Uterus (tissue), 4 donors: ENCODE data around the gene RBP5. TPM values are rescaled to one million over a fixed set of nuclear protein-coding genes. Genes with fewer than 3 reads are reported as not detected.

ENCODE experiments used
- DNase-seq, 2 donors: peaks; one replicate each; pipeline ENCODE4 v3.0.0-alpha.2; 2019 to 2020
- H3K27ac ChIP-seq, 2 donors: fragments of 200-600 bp; sonication (generic); 1 replicate in 1 of 2; 2 replicates in 1 of 2; pipeline ENCODE4 v1.5.1; 2016 to 2018
- H3K27me3 ChIP-seq, 2 donors: fragments of 200-600 bp; sonication (generic); one replicate each; pipeline ENCODE4 v1.5.1; 2018 to 2019; ENCODE audit warnings: control low read depth in 1 of 2
- H3K36me3 ChIP-seq, 2 donors: fragments of 200-600 bp; sonication (generic); one replicate each; pipeline ENCODE4 v1.5.1; 2019; ENCODE audit warnings: control low read depth in 1 of 2
- H3K4me1 ChIP-seq, 2 donors: fragments of 200-600 bp; sonication (generic); one replicate each; pipeline ENCODE4 v1.5.1; 2018 to 2019; ENCODE audit warnings: control low read depth in 1 of 2
- H3K4me3 ChIP-seq, 2 donors: fragments of 200-600 bp; sonication (generic); 1 replicate in 1 of 2; 2 replicates in 1 of 2; pipeline ENCODE4 v1.5.1; 2018 to 2019; ENCODE audit warnings: mild to moderate bottlenecking in 1 of 2
- H3K9me3 ChIP-seq, 2 donors: fragments of 200-600 bp; sonication (generic); one replicate each; pipeline ENCODE4 v1.5.1; 2019; ENCODE audit warnings: control low read depth in 1 of 2
- POLR2A ChIP-seq, 2 donors: fragments of 450-650 bp; IDR thresholded peaks; one replicate each; pipeline ENCODE4 v1.6.1; 2016; ENCODE audit warnings: antibody characterized with exemption in 2 of 2, mild to moderate bottlenecking in 1 of 2, moderate library complexity in 1 of 2
- intact Hi-C: fragments of 100-400 bp; cut with DNase I; formaldehyde crosslinking; loops from one replicate; pipeline ENCODE4 v1.15.1; 2023; ENCODE audit warnings: low total_unique reads
- total RNA-seq, 4 donors: library from RNA; depleted of rRNA in 3 of 4; stranded (reverse); fragments of >200 nt in 3 of 4; gene quantifications; one replicate each; pipeline versions ENCODE4 v1.1.0 to v1.2.4, GENCODE V29; 2014 to 2023
- TF ChIP-seq, protein P1 (sequence below), 4 experiments: fragments of 200-600 bp in 2 of 4; fragments of 450-650 bp in 2 of 4; sonication (generic) in 2 of 4; IDR thresholded peaks; one replicate each; pipeline ENCODE4 v1.5.1; 2016 to 2019; ENCODE audit warnings: antibody characterized with exemption in 4 of 4, mild to moderate bottlenecking in 2 of 4, moderate library complexity in 1 of 4
- donor health status: DM: yes; HTN: yes; CAD: no.

RBP5 gene
- total RNA-seq, 4 donors from 2014 or later: 2.4 to 26.5 (median 8.2) TPM; not detected in 1

DNA sequence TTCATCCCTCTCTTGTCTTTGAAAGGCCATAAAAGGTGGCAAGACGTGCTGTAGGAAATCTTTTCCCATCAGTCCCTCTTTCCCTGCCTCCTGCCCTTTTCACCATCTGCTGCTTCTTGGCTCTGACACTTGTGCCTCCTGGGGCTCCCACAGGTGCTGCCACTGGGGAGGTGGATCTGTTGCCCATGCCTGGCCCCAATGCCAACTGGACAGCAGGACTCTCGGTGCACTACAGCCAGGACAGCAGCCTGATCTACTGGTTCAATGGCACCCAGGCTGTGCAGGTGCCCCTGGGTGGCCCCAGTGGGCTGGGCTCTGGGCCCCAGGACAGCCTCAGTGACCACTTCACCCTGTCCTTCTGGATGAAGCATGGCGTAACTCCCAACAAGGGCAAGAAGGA lies 8.0 kb upstream of the RBP5 start:
- H3K36me3 ChIP-seq: no peaks in the 10 kb centered on the region
- DNase-seq: no peak
- no peak overlapping the region for H3K4me3 ChIP-seq
- no peak overlapping the region for H3K27ac ChIP-seq
- H3K9me3 ChIP-seq: no peaks in the 10 kb centered on the region
- intact Hi-C loops: no loop called here
- no peaks in the 10 kb centered on the region for H3K27me3 ChIP-seq
- H3K4me1 ChIP-seq: no peaks in the 10 kb centered on the region
- no peak for TF ChIP-seq POLR2A (IDR thresholded peaks at IDR 0.05)
- TF ChIP-seq, protein P1, sequence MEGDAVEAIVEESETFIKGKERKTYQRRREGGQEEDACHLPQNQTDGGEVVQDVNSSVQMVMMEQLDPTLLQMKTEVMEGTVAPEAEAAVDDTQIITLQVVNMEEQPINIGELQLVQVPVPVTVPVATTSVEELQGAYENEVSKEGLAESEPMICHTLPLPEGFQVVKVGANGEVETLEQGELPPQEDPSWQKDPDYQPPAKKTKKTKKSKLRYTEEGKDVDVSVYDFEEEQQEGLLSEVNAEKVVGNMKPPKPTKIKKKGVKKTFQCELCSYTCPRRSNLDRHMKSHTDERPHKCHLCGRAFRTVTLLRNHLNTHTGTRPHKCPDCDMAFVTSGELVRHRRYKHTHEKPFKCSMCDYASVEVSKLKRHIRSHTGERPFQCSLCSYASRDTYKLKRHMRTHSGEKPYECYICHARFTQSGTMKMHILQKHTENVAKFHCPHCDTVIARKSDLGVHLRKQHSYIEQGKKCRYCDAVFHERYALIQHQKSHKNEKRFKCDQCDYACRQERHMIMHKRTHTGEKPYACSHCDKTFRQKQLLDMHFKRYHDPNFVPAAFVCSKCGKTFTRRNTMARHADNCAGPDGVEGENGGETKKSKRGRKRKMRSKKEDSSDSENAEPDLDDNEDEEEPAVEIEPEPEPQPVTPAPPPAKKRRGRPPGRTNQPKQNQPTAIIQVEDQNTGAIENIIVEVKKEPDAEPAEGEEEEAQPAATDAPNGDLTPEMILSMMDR (IDR thresholded peaks at IDR 0.05): no peak

DNA sequence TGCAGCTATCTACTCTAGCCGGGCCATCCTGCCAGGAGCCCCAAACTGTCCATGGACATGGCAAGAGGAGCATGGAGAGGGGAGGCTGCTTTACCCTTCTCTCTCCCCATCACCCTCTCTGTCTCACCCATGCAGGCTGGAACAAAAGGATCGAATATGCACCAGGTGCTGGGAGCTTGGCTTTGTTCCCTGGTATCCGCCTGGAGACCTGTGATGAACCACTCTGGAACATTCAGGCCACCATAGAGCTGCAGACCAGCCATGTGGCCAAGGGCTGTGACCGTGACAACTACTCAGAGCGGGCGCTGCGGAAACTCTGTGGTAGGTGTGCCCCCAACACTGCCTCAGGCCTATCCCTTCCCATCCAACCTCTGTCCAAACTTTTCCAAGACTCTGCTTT lies 7.4 kb upstream of the RBP5 start:
- Histone ChIP-seq H3K4me3 (no peak overlapping the region), H3K4me1 (no peaks in the 10 kb centered on the region), H3K27ac (no peak overlapping the region), H3K9me3 (no peaks in the 10 kb centered on the region), H3K27me3 (no peaks in the 10 kb centered on the region), H3K36me3 (no peaks in the 10 kb centered on the region)
- TF ChIP-seq POLR2A (IDR thresholded peaks at IDR 0.05): no peak
- TF ChIP-seq, protein P1 (IDR thresholded peaks at IDR 0.05): no peak
- intact Hi-C loops: no loop called here
- no peak for DNase-seq

DNA sequence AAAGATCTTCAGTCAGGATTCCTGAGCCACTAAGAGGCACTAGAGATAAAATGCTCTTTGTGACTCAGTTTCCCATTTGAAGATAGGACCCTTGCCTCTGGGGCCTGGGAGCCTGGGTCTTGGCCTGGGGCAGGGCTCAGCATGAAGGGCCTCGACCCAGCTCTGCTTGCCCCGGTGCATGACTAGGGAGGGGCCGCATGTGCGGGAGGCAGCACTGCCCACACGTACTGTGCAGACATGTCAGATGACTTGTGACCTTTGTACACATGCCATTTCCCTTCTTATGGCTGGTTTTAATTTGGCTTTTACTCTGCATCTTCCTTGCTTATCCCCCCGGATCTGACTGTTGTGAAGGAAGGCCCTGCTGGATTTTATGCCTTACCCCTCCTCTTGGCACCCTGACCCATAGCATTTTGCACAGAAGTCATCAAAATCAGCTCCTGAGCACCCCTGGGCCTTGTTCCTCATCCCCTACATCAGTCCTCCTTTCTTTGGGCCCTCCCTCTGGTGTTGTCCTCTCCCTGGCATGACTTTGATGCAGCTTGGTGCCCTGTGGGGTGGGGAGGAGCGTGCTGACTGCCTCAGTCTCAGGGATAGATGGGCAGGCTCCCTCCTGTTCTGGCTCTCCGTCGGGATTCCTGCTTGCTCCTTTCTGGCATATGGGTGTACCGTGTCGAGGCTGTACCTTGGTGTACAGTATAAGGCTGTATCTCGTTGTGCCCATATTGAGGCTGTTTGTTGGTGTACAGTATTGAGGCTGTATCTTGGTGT lies 5.9 kb upstream of the RBP5 start:
- Histone ChIP-seq H3K4me3 (no peak overlapping the region), H3K27me3 (no peaks in the 10 kb centered on the region), H3K4me1 (peaks cover 0 to under 1% of the 10 kb centered on the region in 2 donors), H3K9me3 (no peaks in the 10 kb centered on the region), H3K36me3 (no peaks in the 10 kb centered on the region), H3K27ac (no peak overlapping the region)
- TF ChIP-seq, protein P1 (IDR thresholded peaks at IDR 0.05): no peak
- TF ChIP-seq POLR2A (IDR thresholded peaks at IDR 0.05): no peak
- no peak for DNase-seq
- intact Hi-C loops: no loop called here

DNA sequence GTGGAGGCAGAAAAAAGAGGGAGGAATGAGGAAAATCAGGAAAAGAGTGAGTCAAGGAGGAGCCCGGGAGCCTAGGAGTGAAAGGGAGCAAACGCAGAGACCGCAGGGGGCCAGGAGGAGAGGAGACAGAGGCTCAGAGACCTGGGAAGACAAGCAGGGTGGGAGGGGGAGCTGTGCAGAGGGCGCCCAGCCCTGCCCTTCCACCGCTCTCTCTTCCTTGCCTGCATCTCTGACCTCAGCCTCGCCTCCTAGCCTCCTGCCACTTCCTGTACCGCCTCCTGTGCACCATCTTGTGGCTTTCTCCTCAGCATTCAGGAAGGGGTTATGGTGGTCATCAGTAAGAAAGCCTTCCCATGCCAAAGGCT lies 2.8 kb upstream of the RBP5 start:
- DNase-seq: no peak
- Histone ChIP-seq H3K9me3 (no peaks in the 10 kb centered on the region), H3K36me3 (no peaks in the 10 kb centered on the region), H3K27ac (peak overlapping the region; percentile 85), H3K4me3 (peak overlapping the region in 1 of 2 donors; percentile 46), H3K27me3 (no peaks in the 10 kb centered on the region), H3K4me1 (peaks cover 0 to 7% of the 10 kb centered on the region in 2 donors)
- TF ChIP-seq, protein P1 (IDR thresholded peaks at IDR 0.05): no peak
- TF ChIP-seq POLR2A (IDR thresholded peaks at IDR 0.05): no peak
- intact Hi-C loops: no loop called here

DNA sequence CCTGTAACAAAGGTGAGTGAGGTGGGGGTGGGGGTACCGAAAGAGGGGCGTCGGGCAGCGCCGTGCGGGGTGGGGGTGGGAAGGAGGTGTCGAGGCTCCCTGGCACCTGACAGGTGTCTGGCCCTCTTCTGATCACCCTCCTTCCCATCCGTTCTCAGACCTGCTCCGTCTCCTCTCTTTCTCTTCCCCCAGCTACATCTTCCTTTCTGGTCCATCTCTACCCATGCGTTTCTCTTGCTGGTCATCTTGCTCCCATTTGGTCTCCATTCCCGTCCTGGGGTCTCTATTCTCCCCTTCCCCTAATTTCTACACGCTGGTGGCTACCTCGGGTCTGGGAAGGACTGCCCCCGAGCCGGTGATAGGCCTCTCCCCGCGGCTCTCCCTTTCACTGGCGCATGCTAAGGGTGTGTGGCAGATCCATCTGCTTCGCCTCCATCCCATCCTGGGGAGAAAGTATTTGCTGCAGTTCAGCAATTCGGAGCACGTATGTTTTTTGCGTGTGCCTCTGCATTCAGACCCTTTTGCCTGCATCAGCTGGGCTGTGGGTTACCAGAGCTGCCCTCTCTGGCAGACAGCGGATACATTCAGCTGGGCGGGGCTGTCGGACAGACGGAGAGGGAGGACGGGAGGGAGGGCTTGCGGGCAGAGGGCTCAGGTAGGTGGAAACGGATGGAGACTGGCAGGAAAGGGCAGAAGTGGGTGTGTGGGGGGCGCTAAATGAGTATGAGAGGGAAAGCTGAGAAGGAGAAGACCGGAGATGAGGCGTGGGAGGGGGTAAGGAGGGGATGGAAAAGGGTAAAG lies 2.2 kb upstream of the RBP5 start:
- Histone ChIP-seq H3K4me3 (peak overlapping the region; percentile 46 to 67), H3K36me3 (no peaks in the 10 kb centered on the region), H3K27me3 (no peaks in the 10 kb centered on the region), H3K4me1 (peaks cover 0 to 7% of the 10 kb centered on the region in 2 donors), H3K9me3 (no peaks in the 10 kb centered on the region), H3K27ac (peak overlapping the region; percentile 85)
- peak; percentile 59 to 63 for DNase-seq
- intact Hi-C loops: no loop called here
- TF ChIP-seq, protein P1 (IDR thresholded peaks at IDR 0.05): no peak
- no peak for TF ChIP-seq POLR2A (IDR thresholded peaks at IDR 0.05)
